Fibroblast of lung (primary cell): Measurements from ENCODE around the gene KIAA0319L.

Experiments used
- EZH2 ChIP-seq: IDR thresholded peaks from 2 replicates; pipeline ENCODE4 v1.5.1; 2012; ENCODE audit warnings: low read length, control low read depth, mild to moderate bottlenecking; ENCODE audit errors: missing control alignments
- TF ChIP-seq, protein P1 (sequence below), 2 donors: IDR thresholded peaks in 1 of 2; conservative IDR thresholded peaks in 1 of 2; 1 replicate in 1 of 2; 2 replicates in 1 of 2; pipeline ENCODE4 v1.5.1; 2011 to 2012; ENCODE audit warnings: low read length in 2 of 2, control low read depth in 1 of 2, inconsistent platforms in 1 of 2, low read depth in 1 of 2, mild to moderate bottlenecking in 1 of 2

DNA sequence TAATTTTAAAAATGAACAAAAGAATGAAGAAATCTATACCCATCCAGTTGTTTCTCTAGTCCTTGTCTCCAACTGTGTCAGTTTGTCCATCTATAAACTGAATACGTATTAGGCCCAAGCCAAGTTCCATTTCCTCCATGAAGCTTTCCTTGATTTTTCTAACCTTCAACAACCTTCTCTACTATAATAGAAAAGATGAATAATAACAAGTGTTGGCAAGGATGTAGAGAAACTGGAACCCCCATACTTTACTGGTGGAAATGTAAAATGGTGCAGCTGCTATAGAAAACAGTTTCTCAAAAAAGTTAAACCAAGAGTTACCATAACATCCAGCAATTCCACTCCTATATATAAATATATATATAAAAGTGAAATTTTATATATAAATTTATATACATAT, 10.6 kb downstream of the KIAA0319L start:
- TF ChIP-seq, protein P1, sequence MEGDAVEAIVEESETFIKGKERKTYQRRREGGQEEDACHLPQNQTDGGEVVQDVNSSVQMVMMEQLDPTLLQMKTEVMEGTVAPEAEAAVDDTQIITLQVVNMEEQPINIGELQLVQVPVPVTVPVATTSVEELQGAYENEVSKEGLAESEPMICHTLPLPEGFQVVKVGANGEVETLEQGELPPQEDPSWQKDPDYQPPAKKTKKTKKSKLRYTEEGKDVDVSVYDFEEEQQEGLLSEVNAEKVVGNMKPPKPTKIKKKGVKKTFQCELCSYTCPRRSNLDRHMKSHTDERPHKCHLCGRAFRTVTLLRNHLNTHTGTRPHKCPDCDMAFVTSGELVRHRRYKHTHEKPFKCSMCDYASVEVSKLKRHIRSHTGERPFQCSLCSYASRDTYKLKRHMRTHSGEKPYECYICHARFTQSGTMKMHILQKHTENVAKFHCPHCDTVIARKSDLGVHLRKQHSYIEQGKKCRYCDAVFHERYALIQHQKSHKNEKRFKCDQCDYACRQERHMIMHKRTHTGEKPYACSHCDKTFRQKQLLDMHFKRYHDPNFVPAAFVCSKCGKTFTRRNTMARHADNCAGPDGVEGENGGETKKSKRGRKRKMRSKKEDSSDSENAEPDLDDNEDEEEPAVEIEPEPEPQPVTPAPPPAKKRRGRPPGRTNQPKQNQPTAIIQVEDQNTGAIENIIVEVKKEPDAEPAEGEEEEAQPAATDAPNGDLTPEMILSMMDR (conservative IDR thresholded peaks at IDR 0.05 in 1 of 2, IDR thresholded peaks at IDR 0.05 in 1 of 2; ENCODE audit: low read depth in 1 of 2, low read length in 2 of 2): no peak
- no peak for TF ChIP-seq EZH2
